CD4-positive, CD25-positive, alpha-beta regulatory T cell (primary cell): Measurements from ENCODE around the gene ZNRF4. TPM values are rescaled to one million over a fixed set of nuclear protein-coding genes. Genes with fewer than 3 reads are reported as not detected.
"Not testable (repeated sequence)": the region's sequence is repeated elsewhere in the genome, so short reads cannot be mapped to it uniquely, and the experiment has no call there.

Experiments used
- ATAC-seq, 2 donors: fragments of 150-1000 bp; cut with Tn5 transposase; one replicate each; pipeline ENCODE4 v1.10.0; 2021; ENCODE audit warnings: low read depth in 2 of 2, moderate number of reproducible peaks in 2 of 2, moderate library complexity in 1 of 2
- DNase-seq, 3 donors: peaks; one replicate each; pipeline versions ENCODE4 v3.0.0 to v3.0.0-alpha.2; 2012 to 2022; ENCODE audit warnings: mixed read lengths in 1 of 3
- H3K27ac ChIP-seq: one replicate; pipeline ENCODE4 v1.7.0; 2013; ENCODE audit warnings: mild to moderate bottlenecking, low read length; ENCODE audit not compliant: insufficient read depth, poor library complexity, severe bottlenecking
- H3K27me3 ChIP-seq: one replicate; pipeline ENCODE4 v1.7.0; 2013; ENCODE audit warnings: low read length; ENCODE audit not compliant: control insufficient read depth, insufficient read depth
- H3K36me3 ChIP-seq: one replicate; pipeline ENCODE4 v1.7.0; 2013; ENCODE audit warnings: mild to moderate bottlenecking, low read length, moderate library complexity; ENCODE audit not compliant: control insufficient read depth, insufficient read depth
- H3K4me1 ChIP-seq: 2 replicates; pipeline ENCODE4 v1.7.0; 2013; ENCODE audit warnings: mild to moderate bottlenecking, low read length; ENCODE audit not compliant: insufficient read depth, control insufficient read depth, poor library complexity, severe bottlenecking
- H3K4me3 ChIP-seq: one replicate; pipeline ENCODE4 v1.7.0; 2013; ENCODE audit warnings: low read depth, mild to moderate bottlenecking, low read length, moderate library complexity
- H3K9me3 ChIP-seq, 2 experiments: 1 replicate in 1 of 2; 2 replicates in 1 of 2; pipeline ENCODE4 v1.7.0; 2013; ENCODE audit warnings: low read length in 2 of 2, mild to moderate bottlenecking in 1 of 2, moderate library complexity in 1 of 2; ENCODE audit not compliant: control insufficient read depth in 2 of 2
- H3K27ac Mint-ChIP-seq, 3 donors: one replicate each; pipeline ENCODE4 v1.8.0; 2020 to 2022; ENCODE audit warnings: mild to moderate bottlenecking in 3 of 3, mixed read lengths in 3 of 3, moderate library complexity in 2 of 3
- H3K27me3 Mint-ChIP-seq: one replicate; pipeline ENCODE4 v1.8.0; 2022; ENCODE audit warnings: mild to moderate bottlenecking, mixed read lengths
- H3K36me3 Mint-ChIP-seq: one replicate; pipeline ENCODE4 v1.8.0; 2020; ENCODE audit warnings: mixed read lengths
- H3K4me1 Mint-ChIP-seq, 4 donors: one replicate each; pipeline ENCODE4 v1.8.0; 2020 to 2022; ENCODE audit warnings: mixed read lengths in 4 of 4, mild to moderate bottlenecking in 1 of 4
- H3K4me3 Mint-ChIP-seq, 4 donors: one replicate each; pipeline ENCODE4 v1.8.0; 2020 to 2022; ENCODE audit warnings: mild to moderate bottlenecking in 4 of 4, mixed read lengths in 4 of 4, moderate library complexity in 3 of 4
- H3K9me3 Mint-ChIP-seq, 7 donors: one replicate each; pipeline ENCODE4 v1.8.0; 2020 to 2022; ENCODE audit warnings: mixed read lengths in 7 of 7, mild to moderate bottlenecking in 3 of 7, moderate library complexity in 2 of 7
- polyA plus RNA-seq, 4 donors: library from polyadenylated mRNA; unstranded; fragments of 300-500 nt; fragmentation: Illumina TruSeq; gene quantifications; one replicate each; pipeline ENCODE4 v1.2.3, GENCODE V29; 2021
- total RNA-seq: library from RNA; stranded (reverse); gene quantifications from one replicate; pipeline ENCODE4 v1.2.3, GENCODE V29; 2022

ZNRF4 gene
- total and polyA plus RNA-seq, 5 donors from 2014 or later: not detected

DNA sequence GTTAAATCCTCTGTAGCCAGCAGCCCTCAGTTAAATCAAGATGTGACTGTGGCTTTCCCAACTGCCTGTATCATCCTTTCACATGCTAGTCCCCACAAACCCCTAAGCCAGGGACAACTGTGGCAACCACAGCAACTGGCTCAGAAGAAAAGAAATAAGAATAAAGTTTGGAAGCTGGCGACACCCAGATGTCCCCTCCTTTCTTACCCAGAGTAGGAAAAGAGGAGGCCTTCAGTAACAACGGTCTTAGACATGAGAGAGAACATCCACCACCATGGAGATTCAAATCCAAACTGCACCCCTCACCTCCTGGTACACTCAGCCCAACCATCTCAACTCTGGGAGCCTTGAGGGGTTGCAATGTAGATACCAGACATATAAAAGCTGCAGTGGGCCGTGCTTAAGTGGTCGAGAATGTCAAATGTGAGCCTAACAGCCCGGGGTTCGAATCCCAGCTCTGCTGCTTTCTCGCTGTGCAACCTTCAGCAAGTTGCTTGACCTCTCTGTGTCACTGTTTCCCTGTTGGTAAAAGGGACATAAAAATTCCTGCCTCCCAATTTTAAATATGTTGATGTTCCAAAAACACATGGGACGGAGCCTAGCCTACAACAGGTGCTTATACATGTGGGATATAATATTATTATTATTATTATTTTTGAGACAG is 23.8 kb downstream of the ZNRF4 start:
- Histone ChIP-seq H3K4me3 (no peak overlapping the region), H3K27ac (no peak overlapping the region), H3K36me3 (no peaks in the 10 kb centered on the region), H3K9me3 (peaks cover 0 to 10% of the 10 kb centered on the region in 2 experiments), H3K27me3 (no peaks in the 10 kb centered on the region), H3K4me1 (no peaks in the 10 kb centered on the region)
- H3K27ac Mint-ChIP-seq: no peak overlapping the region
- H3K9me3 Mint-ChIP-seq: peaks cover 0 to 14% (median 2%) of the 10 kb centered on the region in 7 donors
- ATAC-seq (no peak), DNase-seq (no peak)
- peaks cover 22% of the 10 kb centered on the region for H3K27me3 Mint-ChIP-seq
- H3K4me3 Mint-ChIP-seq: no peak overlapping the region
- H3K4me1 Mint-ChIP-seq: no peaks in the 10 kb centered on the region
- H3K36me3 Mint-ChIP-seq: no peaks in the 10 kb centered on the region

DNA sequence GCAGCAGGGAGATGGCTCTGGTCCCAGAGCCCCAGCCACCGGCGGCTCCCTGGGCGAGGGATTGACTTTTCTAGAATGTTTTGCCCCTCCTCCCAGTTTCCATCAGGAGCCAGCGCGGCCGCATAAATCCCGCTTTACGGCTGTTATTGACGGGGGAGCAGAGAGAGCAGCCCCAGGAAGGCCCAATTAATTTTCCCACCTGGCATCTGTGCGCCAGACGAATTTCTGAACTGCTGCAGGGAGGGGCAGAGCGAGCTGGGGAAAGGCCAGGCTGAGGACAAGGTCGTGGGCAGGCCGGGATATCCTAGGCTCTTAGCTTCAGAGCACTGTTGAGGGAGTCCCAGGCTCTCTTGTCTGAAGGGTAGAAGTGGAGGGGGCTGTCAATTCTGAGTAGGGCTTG is 24.7 kb downstream of the ZNRF4 start:
- no peak overlapping the region for H3K27ac ChIP-seq
- no peak overlapping the region for H3K27ac Mint-ChIP-seq
- H3K36me3 Mint-ChIP-seq: no peaks in the 10 kb centered on the region
- H3K36me3 ChIP-seq: no peaks in the 10 kb centered on the region
- H3K27me3 ChIP-seq: no peaks in the 10 kb centered on the region
- no peaks in the 10 kb centered on the region for H3K4me1 ChIP-seq
- peaks cover 0 to 14% (median 1%) of the 10 kb centered on the region in 7 donors for H3K9me3 Mint-ChIP-seq
- H3K4me1 Mint-ChIP-seq: no peaks in the 10 kb centered on the region
- H3K4me3 ChIP-seq: no peak overlapping the region
- no peak for DNase-seq
- peaks cover 0 to 10% of the 10 kb centered on the region in 2 experiments for H3K9me3 ChIP-seq
- no peak overlapping the region for H3K4me3 Mint-ChIP-seq
- peaks cover 22% of the 10 kb centered on the region for H3K27me3 Mint-ChIP-seq
- ATAC-seq: no peak

GRCh38 chr19:5480427-5480836 is 25.2 kb downstream of the ZNRF4 start:
- Mint-ChIP-seq H3K4me3 (no peak overlapping the region), H3K9me3 (peaks cover 0 to 14% (median 1%) of the 10 kb centered on the region in 7 donors), H3K36me3 (no peaks in the 10 kb centered on the region), H3K4me1 (no peaks in the 10 kb centered on the region), H3K27ac (no peak overlapping the region), H3K27me3 (peaks cover 22% of the 10 kb centered on the region)
- peak in 2 of 3 donors; percentile 2 to 24 for DNase-seq
- Histone ChIP-seq H3K4me3 (no peak overlapping the region), H3K4me1 (no peaks in the 10 kb centered on the region), H3K27ac (no peak overlapping the region), H3K9me3 (peaks cover 0 to 10% of the 10 kb centered on the region in 2 experiments), H3K27me3 (no peaks in the 10 kb centered on the region), H3K36me3 (no peaks in the 10 kb centered on the region)
- no peak for ATAC-seq

GRCh38 chr19:5481957-5482356 is 26.7 kb downstream of the ZNRF4 start:
- Mint-ChIP-seq H3K4me3 (no peak overlapping the region), H3K36me3 (no peaks in the 10 kb centered on the region), H3K9me3 (peaks cover 0 to 14% (median 1%) of the 10 kb centered on the region in 7 donors), H3K27ac (no peak overlapping the region), H3K4me1 (no peaks in the 10 kb centered on the region), H3K27me3 (peaks cover 22% of the 10 kb centered on the region)
- Histone ChIP-seq H3K4me1 (no peaks in the 10 kb centered on the region), H3K27ac (no peak overlapping the region), H3K27me3 (no peaks in the 10 kb centered on the region), H3K4me3 (no peak overlapping the region), H3K9me3 (peaks cover 0 to 10% of the 10 kb centered on the region in 2 experiments), H3K36me3 (no peaks in the 10 kb centered on the region)
- ATAC-seq (no peak), DNase-seq (no peak)

- H3K27me3 Mint-ChIP-seq: peaks cover 10% of the 10 kb centered on the region
Observed at GRCh38 chr19:5484398-5485285, 29.4 kb downstream of the ZNRF4 start.

GRCh38 chr19:5485286-5485636 is 30.0 kb downstream of the ZNRF4 start:
- Mint-ChIP-seq H3K27me3 (peaks cover 9% of the 10 kb centered on the region), H3K36me3 (no peaks in the 10 kb centered on the region), H3K27ac (no peak overlapping the region), H3K4me1 (no peaks in the 10 kb centered on the region), H3K4me3 (no peak overlapping the region), H3K9me3 (peaks cover 0 to 11% (median 1%) of the 10 kb centered on the region in 7 donors)
- Histone ChIP-seq H3K4me3 (no peak overlapping the region), H3K4me1 (no peaks in the 10 kb centered on the region), H3K27ac (no peak overlapping the region), H3K36me3 (no peaks in the 10 kb centered on the region), H3K9me3 (peaks cover 0 to 10% of the 10 kb centered on the region in 2 experiments), H3K27me3 (no peaks in the 10 kb centered on the region)
- DNase-seq (no peak), ATAC-seq (no peak)

More at GRCh38 chr19:5484398-5485285, 29.4 kb downstream of the ZNRF4 start:
- Mint-ChIP-seq H3K27ac (no peak overlapping the region), H3K36me3 (no peaks in the 10 kb centered on the region), H3K4me3 (no peak overlapping the region), H3K9me3 (peaks cover 0 to 14% (median 1%) of the 10 kb centered on the region in 7 donors), H3K4me1 (no peaks in the 10 kb centered on the region)
- Histone ChIP-seq H3K4me1 (no peaks in the 10 kb centered on the region), H3K27ac (no peak overlapping the region), H3K36me3 (no peaks in the 10 kb centered on the region), H3K27me3 (no peaks in the 10 kb centered on the region), H3K4me3 (no peak overlapping the region), H3K9me3 (peaks cover 0 to 10% of the 10 kb centered on the region in 2 experiments)
- DNase-seq: no peak
- ATAC-seq: no peak

DNA sequence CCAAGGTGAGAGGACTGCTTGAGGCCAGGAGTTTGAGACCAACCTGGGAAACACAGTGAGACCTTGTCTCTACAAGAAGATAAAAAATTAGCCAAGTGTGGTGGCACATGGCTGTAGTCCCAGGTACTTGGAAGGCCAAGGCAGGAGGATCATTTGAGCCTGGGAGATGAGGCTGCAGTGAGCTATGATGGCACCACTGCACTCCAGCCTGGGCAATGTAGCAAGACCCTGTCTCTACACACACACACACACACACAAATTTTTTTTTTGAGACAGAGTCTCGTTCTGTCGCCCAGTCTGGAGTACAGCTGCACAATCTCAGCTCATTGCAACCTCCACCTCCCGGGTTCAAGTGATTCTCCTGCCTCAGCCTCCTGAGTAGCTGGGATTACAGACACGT is 30.4 kb downstream of the ZNRF4 start:
- H3K4me1 ChIP-seq, H3K4me3 ChIP-seq, H3K4me3 Mint-ChIP-seq, H3K27me3 ChIP-seq, H3K4me1 Mint-ChIP-seq, DNase-seq, ATAC-seq, H3K36me3 Mint-ChIP-seq, H3K27me3 Mint-ChIP-seq, H3K27ac Mint-ChIP-seq, H3K9me3 ChIP-seq, H3K36me3 ChIP-seq, H3K27ac ChIP-seq: not testable (repeated sequence)
- peaks cover 0 to 10% (median 2%) of the 10 kb centered on the region in 7 donors for H3K9me3 Mint-ChIP-seq
